GM18511 (cell line): Measurements from ENCODE around the gene PAX9.
"Not testable (repeated sequence)": the region's sequence is repeated elsewhere in the genome, so short reads cannot be mapped to it uniquely, and the experiment has no call there.

Experiments used
- ATAC-seq: cut with Tn5 transposase; IDR thresholded peaks from one replicate; pipeline ENCODE4 v1.9.1; 2021; ENCODE audit warnings: mild to moderate bottlenecking, moderate library complexity; ENCODE audit not compliant: unreplicated experiment

PAX9 gene

DNA sequence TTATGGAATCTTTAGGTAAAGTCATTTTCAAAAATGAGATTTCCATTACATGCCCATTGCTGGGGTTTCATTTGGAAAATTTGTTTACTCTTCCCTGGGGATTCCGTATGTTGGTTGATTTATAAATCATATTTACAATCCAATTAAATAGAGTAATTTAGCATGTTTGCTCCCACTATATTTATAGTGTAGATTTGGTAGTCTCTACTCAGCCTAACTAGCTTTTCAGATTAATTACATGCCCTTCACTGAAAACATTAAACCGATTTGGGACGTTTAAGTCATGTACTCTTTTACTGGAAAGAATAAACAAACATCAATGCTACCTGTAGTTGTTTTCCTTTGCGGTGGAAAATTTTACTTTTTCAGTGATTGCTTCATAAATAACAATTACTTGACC, 10.4 kb downstream of the PAX9 start:
- ATAC-seq, result no peak

DNA sequence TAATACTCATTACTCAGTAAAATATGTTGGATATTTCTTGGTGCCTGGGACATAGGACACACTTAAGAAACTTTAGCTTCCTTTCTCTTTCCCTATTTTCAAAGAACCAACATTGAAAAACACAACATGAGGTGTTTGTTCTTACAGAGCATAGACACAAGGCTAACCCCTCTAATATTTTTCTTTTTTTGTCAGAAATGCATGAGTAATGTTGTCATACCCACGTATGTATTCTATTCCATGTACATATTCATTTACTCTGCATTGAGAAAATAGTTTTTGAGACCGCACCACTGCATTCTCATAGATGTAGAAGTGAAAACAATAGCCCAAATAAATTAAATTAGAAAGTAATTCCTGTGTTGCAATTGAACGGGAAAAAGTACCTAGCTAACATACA, 13.0 kb downstream of the PAX9 start:
- ATAC-seq, result no peak

DNA sequence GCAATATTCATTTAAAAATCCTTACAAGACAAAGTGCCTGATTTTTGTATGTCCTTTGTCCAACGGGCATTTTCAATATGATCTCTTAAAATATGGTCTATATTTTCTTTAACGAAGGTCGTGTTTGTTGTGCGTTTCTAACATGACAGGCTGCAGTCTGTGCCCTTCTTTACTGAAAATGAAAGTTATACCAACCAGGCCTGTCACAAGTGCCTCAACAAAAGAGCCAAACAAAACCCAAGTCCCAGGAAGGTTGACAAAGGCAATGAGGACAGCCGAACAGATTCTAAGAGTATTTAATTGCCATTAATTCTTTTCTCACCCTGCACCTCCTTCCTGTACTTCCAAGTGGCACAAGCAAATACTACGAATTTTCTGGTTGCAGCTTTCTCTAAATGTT, 13.9 kb downstream of the PAX9 start:
- ATAC-seq, result no peak

DNA sequence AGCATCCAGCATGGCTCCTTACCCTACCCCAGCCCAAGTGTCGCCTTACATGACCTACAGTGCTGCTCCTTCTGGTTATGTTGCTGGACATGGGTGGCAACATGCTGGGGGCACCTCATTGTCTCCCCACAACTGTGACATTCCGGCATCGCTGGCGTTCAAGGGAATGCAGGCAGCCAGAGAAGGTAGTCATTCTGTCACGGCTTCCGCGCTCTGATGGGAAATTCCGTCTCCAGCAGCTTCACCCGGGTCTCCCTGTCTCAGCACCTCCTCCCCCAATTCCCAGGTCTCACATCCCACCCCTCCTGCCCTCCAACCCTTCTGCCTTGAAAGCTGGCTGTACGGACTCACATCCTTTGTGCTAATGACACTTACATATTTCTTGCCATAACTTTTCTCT, 14.6 kb downstream of the PAX9 start:
- ATAC-seq, result no peak

DNA sequence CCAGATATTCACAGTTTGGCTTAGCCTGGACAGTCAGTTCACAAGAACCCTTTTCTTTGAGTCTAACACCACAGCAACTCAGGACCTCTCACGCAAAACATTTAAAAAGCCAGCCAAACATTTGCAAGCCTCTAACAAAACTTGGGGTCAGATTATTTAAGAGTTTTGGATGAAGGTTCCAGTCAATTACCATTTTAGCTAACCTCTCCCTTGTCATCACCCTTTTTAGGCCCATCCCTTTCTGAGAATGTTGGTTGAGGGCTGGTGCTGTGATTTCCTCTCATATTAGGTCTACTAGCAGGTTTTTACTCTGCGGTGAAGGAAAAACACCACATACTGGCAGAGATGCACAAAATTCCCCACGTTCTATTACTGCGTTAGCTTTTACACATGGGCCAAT, 20.7 kb downstream of the PAX9 start:
- no peak for ATAC-seq

DNA sequence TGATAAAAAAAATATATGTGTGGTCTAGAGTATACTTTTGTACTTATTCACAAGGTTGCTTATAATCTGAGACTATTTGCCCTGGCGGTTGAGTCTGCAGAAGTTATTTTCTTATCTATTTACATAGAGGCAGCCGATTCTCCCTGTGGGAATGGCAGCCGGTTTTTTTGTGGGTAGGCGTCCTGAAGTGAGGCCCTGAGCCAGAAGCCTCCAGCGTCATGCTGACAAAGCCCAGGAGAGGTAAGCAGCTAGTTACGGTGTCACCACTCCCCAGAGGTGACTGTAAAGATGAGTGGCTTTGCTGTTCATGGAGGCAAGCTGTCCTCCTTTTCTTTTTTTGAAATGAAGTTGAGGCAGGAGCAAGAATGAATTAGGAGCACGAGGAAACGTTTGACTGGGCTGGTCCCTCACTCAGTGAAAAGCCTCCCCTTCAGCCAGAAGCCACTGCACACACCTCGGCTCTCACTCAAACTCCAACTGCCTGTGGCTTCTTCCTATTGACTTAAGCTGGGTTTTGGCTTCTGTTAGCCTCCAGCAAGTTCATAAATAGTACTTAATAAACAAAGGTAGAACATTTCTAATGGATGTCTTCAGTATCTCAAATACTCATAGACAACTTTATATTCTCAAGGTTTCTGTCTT, 21.5 kb downstream of the PAX9 start:
- ATAC-seq, result no peak

DNA sequence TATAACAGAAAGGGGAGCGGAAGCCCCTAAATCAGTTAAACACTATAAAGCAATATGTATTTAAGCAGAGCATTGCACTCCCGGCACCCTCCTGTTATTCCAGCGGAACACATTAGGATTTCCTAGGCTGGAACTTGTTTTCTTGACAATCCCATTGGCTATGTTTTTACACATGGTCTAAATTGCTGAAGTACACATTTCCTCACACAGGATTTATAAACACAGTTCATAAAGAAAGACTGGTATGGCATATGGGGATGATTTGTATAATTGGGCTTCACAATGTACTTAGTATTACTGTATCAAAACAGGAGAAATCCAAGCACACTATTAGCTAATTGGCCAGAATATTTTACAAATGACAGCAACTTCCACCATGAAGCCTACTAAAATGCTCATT, 23.3 kb downstream of the PAX9 start:
- no peak for ATAC-seq

DNA sequence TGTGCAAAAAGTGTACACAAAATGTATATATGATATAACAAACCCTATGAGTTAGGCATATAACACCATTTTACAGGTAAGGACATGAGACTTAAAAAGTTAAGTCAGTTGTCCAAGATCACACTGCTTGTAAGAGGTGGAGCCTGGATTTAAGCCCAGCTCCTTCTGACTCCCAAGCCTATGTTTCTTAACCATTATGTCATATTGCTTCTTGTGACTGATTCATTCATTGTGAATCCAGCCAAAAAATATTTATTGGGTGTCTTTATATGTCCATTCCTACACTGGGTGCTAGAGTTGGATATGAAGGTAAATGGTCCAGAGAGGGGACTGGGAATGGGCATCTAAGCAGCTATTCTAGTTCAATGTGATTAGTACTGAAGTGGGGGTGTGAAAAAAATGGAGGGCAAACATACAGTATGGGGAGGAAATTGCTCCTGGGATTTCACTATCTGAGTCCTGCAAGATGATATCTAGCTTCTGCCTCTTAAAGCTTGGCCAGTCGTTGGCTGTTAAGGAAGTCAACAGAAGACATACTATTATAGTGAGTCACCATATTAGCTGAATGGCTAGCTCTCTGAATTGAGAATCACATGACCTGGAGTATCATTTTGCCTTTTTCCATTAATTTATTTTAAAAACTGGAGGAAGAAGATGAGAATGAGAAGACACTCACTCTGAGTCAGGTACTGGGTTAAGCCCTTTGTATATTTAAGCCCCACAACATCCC, 28.8 kb downstream of the PAX9 start:
- ATAC-seq, result no peak

DNA sequence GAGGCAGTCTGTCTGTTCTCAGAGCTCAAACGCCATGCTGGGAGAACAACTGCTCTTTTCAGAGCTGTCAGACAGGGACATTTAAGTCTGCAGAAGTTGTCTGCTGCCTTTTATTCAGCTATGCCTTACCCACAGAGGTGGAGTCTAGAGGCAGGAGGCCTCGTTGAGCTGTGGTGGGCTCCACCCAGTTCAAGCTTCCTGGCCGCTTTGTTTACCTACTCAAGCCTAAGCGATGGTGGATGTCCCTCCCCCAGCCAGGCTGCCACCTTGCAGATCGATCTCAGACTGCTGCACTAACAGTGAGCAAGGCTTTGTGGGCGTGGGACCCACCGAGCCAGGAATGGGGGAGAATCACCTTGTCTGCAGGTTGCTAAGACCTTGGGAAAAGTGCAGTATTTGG, 37.8 kb downstream of the PAX9 start:
- ATAC-seq, result not testable (repeated sequence)

DNA sequence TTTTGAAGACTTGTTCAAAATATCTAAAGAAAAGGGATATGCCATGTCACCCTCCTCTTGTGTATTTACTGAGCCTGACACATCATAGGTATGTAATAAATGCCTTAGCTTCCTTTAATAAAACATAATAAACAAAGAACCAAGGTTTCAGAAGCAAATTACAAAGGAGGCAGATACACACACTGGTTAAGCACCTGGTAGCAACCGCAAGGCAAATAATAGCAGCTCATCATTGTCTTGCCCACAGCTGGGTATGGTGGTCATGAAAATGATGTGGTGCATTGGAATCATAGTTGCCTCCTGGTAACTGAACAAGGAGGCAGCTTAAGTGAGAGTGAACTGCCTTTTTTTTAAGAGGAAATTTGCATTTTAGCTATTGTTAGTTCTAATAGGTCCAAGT, 39.0 kb downstream of the PAX9 start:
- ATAC-seq, result no peak

DNA sequence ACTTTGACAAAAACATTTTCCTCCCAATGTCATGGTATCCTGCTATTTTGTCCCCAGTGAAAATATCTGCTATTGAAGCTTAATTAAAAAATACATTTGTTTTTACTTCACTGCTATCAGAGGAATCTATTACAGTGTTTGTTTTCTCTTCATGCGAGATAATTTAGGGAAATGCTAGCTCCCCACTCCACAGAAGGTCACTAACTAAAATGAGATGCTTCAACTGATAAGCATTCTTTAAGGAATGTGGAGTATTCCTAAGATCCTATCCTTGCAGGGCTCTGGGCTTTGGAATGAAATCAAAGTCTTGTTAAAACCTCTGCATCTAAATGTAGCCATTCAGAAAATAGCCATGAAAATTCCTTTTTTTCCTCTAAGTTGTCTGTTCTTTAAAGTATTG, 39.5 kb downstream of the PAX9 start:
- ATAC-seq, result no peak

DNA sequence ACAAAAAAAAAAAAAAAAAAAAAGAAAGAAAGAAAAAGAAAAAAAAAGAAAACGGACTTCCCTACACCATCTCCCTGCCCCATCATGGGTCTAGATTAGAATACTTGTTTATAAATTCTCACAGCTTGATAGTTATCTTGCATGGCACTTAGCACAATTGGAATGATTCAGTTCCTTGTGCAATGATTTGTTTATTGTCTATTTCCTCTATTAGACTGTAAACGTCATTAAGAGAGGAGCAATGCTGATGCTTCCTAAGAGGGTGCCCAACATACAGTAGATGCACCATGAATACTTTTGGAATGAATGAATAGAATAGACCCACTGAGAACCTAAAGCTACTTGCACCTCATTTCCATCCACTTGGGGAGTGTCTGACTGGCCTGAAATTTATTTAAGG, 40.8 kb downstream of the PAX9 start:
- ATAC-seq, result no peak

DNA sequence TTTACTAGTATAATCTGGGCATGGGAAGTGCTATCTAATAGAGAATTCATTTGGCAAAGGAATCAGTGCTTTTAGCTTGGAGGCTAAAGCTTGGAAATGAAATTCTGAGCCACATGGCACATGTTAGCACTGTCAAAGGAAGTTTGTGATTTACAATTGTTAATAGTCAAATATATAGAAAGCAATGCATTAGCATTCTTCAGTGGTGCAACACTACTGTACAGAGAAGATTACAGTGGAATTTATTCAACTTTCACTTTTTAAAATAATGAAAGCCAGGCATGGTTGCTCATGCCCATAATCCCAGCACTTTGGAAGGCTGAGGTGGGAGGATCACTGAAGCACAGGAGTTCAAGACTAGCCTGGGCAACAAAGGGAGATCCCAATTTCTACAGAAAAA, 45.9 kb downstream of the PAX9 start:
- ATAC-seq, result no peak

DNA sequence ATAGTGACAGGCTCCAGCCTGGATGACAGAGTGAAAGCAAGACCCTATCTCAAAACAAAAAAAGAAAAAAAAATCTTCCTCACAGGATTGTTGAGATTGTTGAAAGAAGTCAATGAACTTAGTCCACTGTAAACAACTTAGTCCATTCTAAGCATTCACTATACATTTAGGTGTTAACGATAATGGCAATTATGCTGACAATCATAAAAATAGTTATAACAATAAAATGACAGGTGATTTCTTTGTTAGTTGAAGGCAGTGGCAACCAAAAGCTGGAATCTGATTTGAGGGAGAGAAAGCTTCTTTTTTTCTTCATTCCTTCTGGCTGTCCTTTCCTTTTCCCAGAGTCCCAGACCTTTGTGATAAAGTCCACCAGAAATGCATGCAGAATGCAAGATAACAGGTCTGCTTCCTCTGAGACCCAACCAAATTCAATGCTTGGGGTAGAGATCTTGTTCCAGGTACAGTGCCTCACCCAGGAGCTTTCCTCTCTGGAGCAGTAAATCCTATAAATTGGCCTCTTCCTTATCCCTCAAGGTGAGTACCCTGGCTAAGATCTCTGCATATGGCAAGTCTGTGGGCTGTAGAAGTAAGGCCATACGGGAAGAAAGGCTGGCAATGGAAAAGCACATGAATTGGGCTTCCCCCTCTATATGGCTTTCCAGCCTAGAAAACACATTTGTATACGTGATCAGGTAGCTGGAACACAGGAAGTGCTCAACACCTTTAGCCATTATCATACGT, 52.5 kb downstream of the PAX9 start:
- no peak for ATAC-seq

DNA sequence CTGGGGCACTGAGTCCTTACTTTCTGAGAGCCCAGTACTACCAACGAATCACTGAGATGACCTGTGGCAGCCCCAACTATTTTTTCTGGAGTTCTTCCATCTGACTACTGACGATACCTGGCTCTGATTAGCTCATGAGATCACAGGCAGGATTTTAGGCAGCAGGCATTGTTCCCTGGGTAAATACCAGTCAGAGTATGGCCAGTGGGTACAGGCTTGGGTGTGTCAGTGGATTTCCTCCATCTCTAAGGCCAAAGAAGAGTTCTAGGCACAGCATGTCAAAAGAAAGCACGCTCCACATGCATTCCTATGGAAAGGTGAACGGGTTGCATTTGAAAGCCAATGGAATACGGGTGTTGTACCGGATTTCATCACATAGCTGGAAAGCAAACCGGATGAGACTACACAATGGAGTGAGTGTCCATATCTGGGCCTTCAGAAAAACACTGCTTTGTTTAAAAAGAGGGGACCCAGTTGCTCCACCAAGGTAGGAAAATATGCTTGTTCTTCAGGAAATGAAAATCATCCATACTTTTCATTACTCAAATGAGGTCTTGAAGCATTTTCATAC, 55.0 kb downstream of the PAX9 start:
- no peak for ATAC-seq

DNA sequence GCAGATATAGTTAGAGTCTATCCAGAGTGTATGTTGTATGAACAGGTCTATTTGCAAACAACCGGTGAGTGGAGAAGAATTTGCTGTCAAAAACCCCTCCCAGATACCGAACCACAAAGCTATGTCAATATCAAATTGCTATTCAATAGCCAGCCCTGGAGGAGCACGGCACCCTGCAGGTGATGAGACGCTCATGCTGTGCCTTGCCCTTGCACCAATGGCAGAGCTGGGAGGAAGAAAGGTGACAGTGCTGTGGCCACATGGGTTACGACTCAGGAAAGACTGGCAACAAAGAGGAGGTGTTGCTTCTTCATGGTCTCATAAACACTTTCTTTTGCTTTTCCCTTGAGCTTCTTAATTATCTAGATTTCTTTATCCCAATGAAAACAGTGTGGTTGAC, 55.7 kb downstream of the PAX9 start:
- no peak for ATAC-seq

DNA sequence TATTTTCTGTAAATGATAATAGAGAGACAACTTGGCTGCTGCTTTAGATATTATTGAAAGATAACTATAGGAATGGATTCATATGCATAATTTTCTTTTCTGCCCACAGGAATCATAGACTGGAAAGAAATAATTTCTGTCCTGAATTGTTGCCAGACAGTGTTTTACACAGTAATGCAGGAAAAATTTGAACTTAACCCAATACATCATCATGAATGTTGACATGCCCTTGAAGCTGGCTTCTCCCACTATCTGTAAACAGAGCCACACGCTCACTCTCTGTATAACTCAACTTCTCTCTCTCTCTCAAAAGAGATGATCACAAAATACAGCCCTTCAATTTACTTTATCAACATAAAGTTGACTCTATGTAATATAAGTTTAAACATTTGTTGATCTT, 56.6 kb downstream of the PAX9 start:
- no peak for ATAC-seq

DNA sequence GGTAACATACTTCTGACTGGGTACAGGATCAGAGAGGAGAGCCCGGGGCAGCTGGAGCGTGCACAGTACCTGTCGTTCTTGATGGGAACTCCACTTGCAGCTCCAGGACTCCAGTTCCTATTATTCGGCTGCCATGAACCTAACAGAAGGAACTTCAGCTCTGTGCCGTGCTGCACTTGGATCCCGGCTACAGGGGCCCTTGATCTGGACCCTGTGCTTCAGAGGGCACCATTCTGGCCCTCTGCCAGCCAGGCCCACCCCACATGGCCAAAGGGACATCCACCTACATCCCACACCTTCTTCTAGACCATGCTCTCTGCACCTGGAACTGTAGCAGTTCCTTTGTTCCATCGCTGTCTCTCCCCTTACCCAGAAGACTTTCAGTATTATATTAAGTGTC, 58.2 kb downstream of the PAX9 start:
- ATAC-seq, result no peak

DNA sequence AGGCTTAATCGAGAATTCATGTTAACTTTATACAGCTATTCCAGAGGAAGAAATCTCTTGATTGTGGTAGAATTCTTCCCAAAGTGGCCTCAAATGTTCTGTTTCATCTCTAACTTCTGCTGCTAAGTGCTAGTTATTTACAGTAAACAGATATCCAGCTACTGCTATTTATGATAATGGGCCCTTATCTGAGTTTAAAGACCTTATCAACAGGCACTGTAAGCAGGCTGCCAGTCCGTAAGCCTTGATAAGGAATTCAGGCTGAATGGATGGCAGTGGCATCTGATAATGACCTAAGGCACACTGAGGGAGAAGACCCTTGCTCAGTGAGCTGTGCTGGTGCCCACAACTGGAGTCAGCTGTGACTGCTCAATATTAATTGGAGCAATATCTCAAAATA, 59.0 kb downstream of the PAX9 start:
- ATAC-seq, result no peak

DNA sequence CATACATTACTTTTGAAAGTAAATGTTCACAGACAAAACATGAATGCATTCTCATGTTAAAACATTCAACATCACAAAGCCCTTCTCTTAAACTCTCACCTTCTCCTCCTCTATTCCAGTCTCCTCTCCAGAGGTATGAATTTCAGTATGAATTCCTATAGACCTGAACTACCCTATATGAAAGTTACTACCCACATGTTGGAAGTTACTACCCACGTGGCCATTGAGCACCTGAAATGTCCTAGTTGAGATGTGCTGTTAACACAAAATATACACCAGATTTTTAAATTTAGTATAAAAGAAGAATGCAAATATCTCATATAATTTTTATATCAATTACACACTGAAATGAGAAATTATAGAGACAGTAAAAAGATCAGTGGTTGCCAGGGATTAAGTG, 60.2 kb downstream of the PAX9 start:
- no peak for ATAC-seq

DNA sequence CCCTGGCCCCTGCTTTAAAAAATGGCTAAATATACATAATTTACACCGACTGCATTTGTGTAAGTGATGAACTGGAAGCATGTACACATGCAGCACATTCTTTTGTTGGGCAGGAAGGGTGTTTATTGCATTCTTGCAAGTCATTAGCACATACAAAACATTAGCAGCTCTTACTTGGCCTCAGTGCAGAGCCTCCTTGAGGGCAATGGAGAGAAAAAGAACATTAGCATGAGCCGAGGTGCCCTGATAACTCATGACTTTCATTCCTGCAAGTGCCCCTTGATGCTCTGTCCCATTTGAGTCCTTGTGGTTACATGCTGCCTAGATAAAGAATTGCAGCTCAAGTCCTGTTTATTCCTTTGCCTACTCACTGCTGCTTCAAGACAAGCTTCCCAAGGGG, 61.9 kb downstream of the PAX9 start:
- no peak for ATAC-seq

DNA sequence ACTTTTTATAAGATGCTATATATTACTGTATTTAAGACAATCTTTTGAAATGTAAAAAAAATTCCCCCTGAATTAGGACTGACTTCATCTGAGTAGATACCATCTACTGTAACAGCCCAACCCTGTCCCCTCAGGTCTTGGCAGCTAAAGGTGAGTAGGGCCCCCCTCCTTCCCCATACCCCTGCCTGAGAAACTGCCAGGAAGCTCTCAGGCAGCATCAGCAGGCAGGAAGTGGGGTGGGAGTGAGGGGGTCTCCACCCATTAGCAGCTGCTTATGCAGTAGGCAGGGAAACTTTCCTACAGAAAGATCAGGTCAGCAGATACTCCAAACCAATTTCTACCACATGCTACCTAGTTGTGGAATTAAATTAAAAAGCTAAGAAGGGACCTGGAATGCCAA, 62.5 kb downstream of the PAX9 start:
- ATAC-seq, result no peak
